Adrenal gland (tissue), 5 donors: ENCODE results near the gene BRPF1.

Experiments used
- POLR2A ChIP-seq, 2 donors: fragments of 450-650 bp; IDR thresholded peaks; one replicate each; pipeline ENCODE4 v1.6.1; 2017; ENCODE audit warnings: antibody characterized with exemption in 2 of 2, mild to moderate bottlenecking in 2 of 2, moderate library complexity in 1 of 2
- TF ChIP-seq, protein P1 (sequence below), 6 experiments: fragments of 450-650 bp in 4 of 6; fragments of 200-600 bp in 2 of 6; sonication (generic) in 1 of 6; IDR thresholded peaks; 1 replicate in 5 of 6; 2 replicates in 1 of 6; pipeline versions ENCODE4 v1.5.1 to v1.8.0; 2016 to 2021; ENCODE audit warnings: antibody characterized with exemption in 6 of 6, mild to moderate bottlenecking in 2 of 6, moderate library complexity in 1 of 6
- donor health status: DM: no; HTN: no; CAD: no.

DNA sequence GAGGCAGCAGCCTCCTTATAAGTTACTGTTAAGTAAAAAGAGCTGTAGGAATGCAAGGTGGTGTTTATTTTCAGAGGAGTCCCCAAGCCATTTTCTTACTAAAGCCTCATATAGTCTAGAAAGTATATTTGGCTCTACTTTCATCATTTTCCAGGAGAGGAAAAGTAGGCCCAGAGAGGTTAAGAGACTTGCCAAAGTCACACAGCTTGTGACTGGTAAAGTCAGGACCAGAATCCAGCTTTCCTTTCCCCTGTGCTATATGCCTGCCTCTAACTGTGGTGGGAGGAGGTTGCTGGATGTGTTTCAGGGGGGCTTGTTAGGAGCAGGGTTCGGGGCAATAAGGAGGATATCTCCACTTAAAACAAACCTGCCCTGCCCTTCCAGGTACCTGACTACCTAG lies 11.0 kb downstream of the BRPF1 start:
- TF ChIP-seq, protein P1, sequence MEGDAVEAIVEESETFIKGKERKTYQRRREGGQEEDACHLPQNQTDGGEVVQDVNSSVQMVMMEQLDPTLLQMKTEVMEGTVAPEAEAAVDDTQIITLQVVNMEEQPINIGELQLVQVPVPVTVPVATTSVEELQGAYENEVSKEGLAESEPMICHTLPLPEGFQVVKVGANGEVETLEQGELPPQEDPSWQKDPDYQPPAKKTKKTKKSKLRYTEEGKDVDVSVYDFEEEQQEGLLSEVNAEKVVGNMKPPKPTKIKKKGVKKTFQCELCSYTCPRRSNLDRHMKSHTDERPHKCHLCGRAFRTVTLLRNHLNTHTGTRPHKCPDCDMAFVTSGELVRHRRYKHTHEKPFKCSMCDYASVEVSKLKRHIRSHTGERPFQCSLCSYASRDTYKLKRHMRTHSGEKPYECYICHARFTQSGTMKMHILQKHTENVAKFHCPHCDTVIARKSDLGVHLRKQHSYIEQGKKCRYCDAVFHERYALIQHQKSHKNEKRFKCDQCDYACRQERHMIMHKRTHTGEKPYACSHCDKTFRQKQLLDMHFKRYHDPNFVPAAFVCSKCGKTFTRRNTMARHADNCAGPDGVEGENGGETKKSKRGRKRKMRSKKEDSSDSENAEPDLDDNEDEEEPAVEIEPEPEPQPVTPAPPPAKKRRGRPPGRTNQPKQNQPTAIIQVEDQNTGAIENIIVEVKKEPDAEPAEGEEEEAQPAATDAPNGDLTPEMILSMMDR (IDR thresholded peaks at IDR 0.05), result no peak
- no peak for TF ChIP-seq POLR2A (IDR thresholded peaks at IDR 0.05)
